ENCODE results near the gene ADAMTS12.
"Not testable (repeated sequence)": the region's sequence is repeated elsewhere in the genome, so short reads cannot be mapped to it uniquely, and the experiment has no call there.

The ADAMTS12 gene

GRCh38 chr5:33906248-33906647 lies 14.5 kb upstream of the ADAMTS12 start:
- in situ Hi-C loops (cut with MboI; ENCODE audit: low sequenced_read_pairs) = not testable (repeated sequence)

DNA sequence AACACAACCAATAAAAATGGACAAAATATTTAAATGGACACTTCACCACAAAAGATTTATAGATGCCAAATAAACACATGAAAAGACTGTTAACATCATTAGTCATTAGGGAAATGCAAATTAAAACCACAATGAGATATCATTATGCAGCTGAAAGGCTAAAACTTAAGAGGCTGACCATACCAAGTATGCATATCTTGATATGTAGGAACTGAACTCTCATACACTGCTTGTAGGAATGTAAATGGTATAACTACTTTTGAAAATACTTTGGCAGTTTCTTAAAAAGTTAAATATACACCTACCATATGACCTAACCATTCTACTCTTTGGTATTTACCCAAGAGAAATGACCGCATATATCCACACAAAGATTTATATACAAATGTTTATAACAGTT lies 13.6 kb upstream of the ADAMTS12 start:
- in situ Hi-C loops (cut with MboI; ENCODE audit: low sequenced_read_pairs) = no loop called here

- in situ Hi-C loops (cut with MboI; ENCODE audit: low sequenced_read_pairs) = no loop called here
These were observed 11.3 kb upstream of the ADAMTS12 start for GRCh38 chr5:33903118-33903517.

GRCh38 chr5:33901156-33901555 lies 9.4 kb upstream of the ADAMTS12 start:
- in situ Hi-C loops (cut with MboI; ENCODE audit: low sequenced_read_pairs) = no loop called here

DNA sequence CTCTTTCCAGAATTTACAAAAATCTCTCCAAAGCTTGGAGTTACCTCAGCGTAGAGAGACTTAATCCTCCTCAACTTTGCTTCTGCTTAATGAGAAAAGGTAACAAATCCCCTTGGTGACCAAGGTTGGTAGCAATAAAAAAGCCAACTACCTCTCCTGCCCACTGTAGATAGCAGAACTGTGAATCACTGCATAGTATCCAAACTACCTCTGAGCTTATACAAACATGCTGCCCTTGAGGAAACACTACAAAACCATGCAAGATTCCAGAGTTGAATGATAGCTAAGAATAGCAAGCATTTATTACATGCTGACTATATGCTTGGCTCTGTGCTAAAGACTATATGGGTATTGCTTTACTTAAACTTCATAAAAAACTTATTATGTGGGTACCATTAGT lies 2.8 kb upstream of the ADAMTS12 start:
- in situ Hi-C loops (cut with MboI; ENCODE audit: low sequenced_read_pairs) = no loop called here

GRCh38 chr5:33892620-33893137 lies 889 bp upstream of the ADAMTS12 start:
- in situ Hi-C loops (cut with MboI; ENCODE audit: low sequenced_read_pairs) = no loop called here

- in situ Hi-C loops (cut with MboI; ENCODE audit: low sequenced_read_pairs) = no loop called here
These were observed 373 bp downstream of the ADAMTS12 start for GRCh38 chr5:33891446-33891787.

DNA sequence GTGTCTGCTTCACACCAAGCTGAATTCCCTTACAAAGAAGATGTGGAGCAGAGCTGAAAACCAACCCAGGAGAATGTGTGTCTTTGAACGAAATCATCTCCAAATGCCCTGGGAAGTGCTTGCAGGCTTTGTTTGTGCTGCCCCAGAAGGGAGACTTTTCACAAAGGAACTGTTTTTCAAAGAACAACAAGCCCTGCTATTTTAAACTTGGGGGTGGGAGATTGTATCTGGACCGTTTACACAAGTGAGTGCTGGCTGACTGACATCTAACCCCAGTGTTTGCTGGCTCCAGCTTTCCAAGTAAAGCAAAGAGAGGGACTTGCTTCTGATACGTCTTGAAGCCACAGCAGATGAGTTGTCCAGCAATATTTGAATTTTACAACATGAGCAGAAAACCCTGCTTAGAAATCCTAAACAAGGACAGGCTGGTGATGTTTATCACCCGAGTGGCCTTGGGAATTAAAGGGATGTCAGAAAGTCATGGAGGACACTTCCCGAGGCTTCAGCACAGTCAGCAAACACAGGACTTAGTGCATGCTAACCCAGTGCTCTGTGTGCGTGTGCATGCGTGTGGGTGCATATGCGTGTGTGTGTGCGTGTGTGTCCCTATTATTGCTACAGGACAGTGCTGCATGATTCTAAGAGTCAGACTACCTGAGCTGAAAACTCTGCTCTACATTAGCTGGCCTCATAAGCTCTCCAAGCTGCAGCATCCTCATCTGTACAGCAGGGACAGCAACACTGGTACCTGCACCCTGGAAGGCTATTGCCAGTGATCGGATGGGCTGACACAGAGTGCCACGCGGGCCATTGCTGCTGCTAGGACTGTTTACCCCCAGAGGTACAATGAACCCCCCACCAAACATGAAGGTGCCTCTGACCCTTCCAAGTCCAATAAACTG lies 1.4 kb downstream of the ADAMTS12 start:
- in situ Hi-C loops (cut with MboI; ENCODE audit: low sequenced_read_pairs) = no loop called here

GRCh38 chr5:33888587-33888986 lies 3.2 kb downstream of the ADAMTS12 start:
- in situ Hi-C loops (cut with MboI; ENCODE audit: low sequenced_read_pairs) = no loop called here

DNA sequence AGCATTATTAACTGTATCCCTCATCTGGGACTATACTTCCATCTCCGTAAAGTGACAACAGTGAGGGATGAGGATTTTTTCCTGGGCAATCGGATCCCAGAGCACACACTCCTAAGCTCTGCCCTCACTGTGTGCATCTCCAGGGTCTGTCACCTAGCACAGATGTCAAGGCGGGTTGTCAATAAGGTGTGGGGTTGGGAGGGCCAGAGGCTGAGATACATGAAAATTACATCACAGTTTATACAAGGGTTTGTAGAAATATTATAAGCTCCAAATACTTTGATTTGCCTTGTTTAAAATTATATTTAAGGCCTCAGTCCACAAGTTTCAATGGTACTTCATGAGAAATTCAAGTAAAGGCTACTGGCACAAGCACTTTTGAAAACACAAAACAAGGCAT lies 4.5 kb downstream of the ADAMTS12 start:
- in situ Hi-C loops (cut with MboI; ENCODE audit: low sequenced_read_pairs) = no loop called here

- in situ Hi-C loops (cut with MboI; ENCODE audit: low sequenced_read_pairs) = no loop called here
These were observed 5.5 kb downstream of the ADAMTS12 start for GRCh38 chr5:33886283-33886682.

- in situ Hi-C loops (cut with MboI; ENCODE audit: low sequenced_read_pairs) = no loop called here
These were observed 6.1 kb downstream of the ADAMTS12 start for GRCh38 chr5:33885679-33886078.

DNA sequence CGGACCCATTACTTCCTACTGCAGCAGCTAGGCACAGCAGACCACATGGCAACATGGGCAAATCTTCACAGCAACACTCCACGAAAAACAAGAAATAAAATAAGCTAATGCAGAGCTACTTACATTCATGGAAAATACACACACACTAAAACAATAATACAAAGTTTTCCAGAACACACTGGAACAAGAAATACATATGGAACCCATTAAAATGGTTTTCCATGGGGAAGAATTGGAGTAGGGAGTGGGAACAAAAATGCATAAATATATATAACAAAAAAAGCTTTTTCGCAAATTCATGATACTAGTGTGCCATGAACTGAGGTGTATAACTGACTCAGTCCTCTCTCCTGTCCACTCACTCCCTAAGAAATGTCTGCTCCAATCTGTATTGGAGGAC lies 8.3 kb downstream of the ADAMTS12 start:
- in situ Hi-C loops (cut with MboI; ENCODE audit: low sequenced_read_pairs) = no loop called here

GRCh38 chr5:33880319-33880718 lies 11.5 kb downstream of the ADAMTS12 start:
- in situ Hi-C loops (cut with MboI; ENCODE audit: low sequenced_read_pairs) = no loop called here

GRCh38 chr5:33877449-33877848 lies 14.3 kb downstream of the ADAMTS12 start:
- in situ Hi-C loops (cut with MboI; ENCODE audit: low sequenced_read_pairs) = no loop called here

GRCh38 chr5:33867241-33867640 lies 24.5 kb downstream of the ADAMTS12 start:
- in situ Hi-C loops (cut with MboI; ENCODE audit: low sequenced_read_pairs) = no loop called here

DNA sequence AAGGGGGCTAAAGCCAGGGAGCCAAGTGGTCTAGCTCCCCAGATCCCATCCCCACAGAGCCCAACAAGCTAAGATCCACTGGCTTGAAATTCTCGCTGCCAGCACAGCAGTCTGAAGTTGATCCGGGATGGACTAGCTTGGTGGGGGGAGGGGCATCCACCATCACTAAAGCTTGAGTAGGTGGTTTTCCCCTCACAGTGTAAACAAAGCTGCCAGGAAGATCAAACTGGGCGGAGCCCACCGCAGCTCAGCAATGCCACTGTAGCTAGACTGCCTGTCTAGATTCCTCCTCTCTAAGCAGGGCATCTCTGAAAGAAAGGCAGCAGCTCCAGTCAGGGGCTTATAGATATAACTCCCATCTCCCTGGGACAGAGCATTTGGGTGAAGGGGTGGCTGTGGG lies 32.6 kb downstream of the ADAMTS12 start:
- in situ Hi-C loops (cut with MboI; ENCODE audit: low sequenced_read_pairs) = not testable (repeated sequence)

- in situ Hi-C loops (cut with MboI; ENCODE audit: low sequenced_read_pairs) = no loop called here
These were observed 34.8 kb downstream of the ADAMTS12 start for GRCh38 chr5:33857037-33857436.

DNA sequence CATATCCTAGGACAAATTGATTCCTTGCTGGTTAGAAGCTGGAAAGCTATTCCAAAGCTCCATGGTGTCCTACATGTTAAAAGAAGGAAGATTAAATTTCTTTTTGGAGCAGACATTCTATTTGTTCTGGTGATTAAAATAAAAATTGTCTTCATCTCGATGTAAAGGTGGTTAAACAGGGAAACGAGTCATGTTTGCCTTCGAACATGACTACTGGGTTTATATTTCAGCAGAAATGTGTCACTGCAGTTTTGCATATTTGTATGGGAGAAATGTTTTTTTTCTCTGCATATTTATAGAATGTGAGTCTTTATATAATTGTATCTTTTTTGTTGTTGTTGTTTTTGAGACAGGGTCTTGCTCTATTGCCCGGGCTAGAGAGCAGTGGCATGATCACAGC lies 36.4 kb downstream of the ADAMTS12 start:
- in situ Hi-C loops (cut with MboI; ENCODE audit: low sequenced_read_pairs) = no loop called here

GRCh38 chr5:33854733-33855151 lies 37.0 kb downstream of the ADAMTS12 start:
- in situ Hi-C loops (cut with MboI; ENCODE audit: low sequenced_read_pairs) = no loop called here

DNA sequence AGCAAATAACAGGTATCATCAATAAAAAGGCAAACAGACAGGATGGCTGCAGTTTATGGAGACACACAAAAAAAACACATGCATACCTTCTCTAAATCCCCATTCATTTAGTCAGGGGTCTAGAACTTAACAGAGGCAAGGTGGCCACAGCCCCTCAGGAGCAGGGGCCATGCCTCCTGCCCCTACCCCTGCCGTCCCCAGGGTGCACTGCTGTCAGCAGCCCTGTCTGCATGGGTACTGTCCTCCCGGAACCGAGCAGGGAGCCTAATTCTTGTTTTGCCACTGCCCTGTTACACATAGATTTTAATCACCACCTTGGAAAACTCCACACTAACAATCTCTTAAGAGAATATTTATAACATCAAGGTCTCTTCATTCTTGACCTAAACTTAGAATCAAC lies 39.0 kb downstream of the ADAMTS12 start:
- in situ Hi-C loops (cut with MboI; ENCODE audit: low sequenced_read_pairs) = no loop called here

DNA sequence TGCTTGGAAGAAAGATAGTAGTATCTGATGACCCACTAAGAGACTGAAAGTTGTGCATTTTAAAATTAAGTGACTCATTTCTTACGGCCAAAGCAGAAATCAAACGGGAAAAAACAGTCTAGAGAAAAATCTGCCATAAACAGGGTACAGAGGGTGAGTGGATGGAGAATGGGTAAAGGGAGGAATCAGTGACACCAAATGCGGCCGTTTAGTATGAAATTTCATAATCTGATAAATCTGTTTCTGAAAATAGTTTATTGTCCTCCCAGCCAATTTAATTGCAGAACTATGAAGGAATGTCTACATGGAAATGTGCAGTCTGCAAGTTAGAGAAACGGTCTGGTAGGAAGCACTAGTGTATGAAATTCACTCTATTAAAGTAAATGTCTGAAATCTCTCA lies 39.5 kb downstream of the ADAMTS12 start:
- in situ Hi-C loops (cut with MboI; ENCODE audit: low sequenced_read_pairs) = no loop called here

All from HL-60/S4 treated with retinoic acid at 250 ng/mL for 4 days and 3 days (cell line).